CD14-positive monocyte (primary cell): Measurements from ENCODE around the gene INKA1. TPM values are rescaled to one million over a fixed set of nuclear protein-coding genes. Genes with fewer than 3 reads are reported as not detected.

Experiments
- DNase-seq, 3 donors: peaks; one replicate each; pipeline ENCODE4 v3.0.0-alpha.2; 2011 to 2022
- H2AFZ ChIP-seq: 2 replicates; pipeline ENCODE4 v1.6.0; 2012; ENCODE audit warnings: mild to moderate bottlenecking, low read depth, low read length, inconsistent platforms; ENCODE audit not compliant: insufficient read depth, poor library complexity, severe bottlenecking
- H3K27ac ChIP-seq, 2 donors: 1 replicate in 1 of 2; 2 replicates in 1 of 2; pipeline ENCODE4 v1.5.1; 2012 to 2013; ENCODE audit warnings: low read length in 2 of 2, control low read depth in 1 of 2, inconsistent platforms in 1 of 2, low read depth in 1 of 2, mild to moderate bottlenecking in 1 of 2
- H3K27me3 ChIP-seq, 2 donors: one replicate each; pipeline versions ENCODE4 v1.6.0 to v1.6.1; 2011 to 2013; ENCODE audit warnings: low read length in 2 of 2; ENCODE audit not compliant: control insufficient read depth in 2 of 2, insufficient read depth in 2 of 2
- H3K36me3 ChIP-seq, 2 donors: replicated peaks in 1 of 2; 1 replicate in 1 of 2; 2 replicates in 1 of 2; pipeline versions ENCODE4 v1.5.1 to v1.6.1; 2012 to 2013; ENCODE audit warnings: low read length in 2 of 2, control low read depth in 1 of 2, inconsistent platforms in 1 of 2, mild to moderate bottlenecking in 1 of 2; ENCODE audit not compliant: insufficient read depth in 2 of 2, control insufficient read depth in 1 of 2
- H3K4me1 ChIP-seq, 2 donors: 1 replicate in 1 of 2; 2 replicates in 1 of 2; pipeline versions ENCODE4 v1.5.1 to v1.6.1; 2012 to 2013; ENCODE audit warnings: low read length in 2 of 2, control low read depth in 1 of 2, inconsistent platforms in 1 of 2, mild to moderate bottlenecking in 1 of 2, moderate library complexity in 1 of 2; ENCODE audit not compliant: insufficient read depth in 2 of 2, control insufficient read depth in 1 of 2
- H3K4me2 ChIP-seq: replicated peaks from 2 replicates; pipeline ENCODE3; 2012; ENCODE audit warnings: low read length, moderate library complexity, mild to moderate bottlenecking; ENCODE audit not compliant: poor library complexity, severe bottlenecking; ENCODE audit errors: extremely low read depth
- H3K4me3 ChIP-seq, 3 experiments: fragments of 200-600 bp in 1 of 3; sonication (generic) in 1 of 3; replicated peaks in 1 of 3; 1 replicate in 2 of 3; 2 replicates in 1 of 3; pipeline ENCODE4 v1.5.1; 2011 to 2013; ENCODE audit warnings: low read length in 3 of 3, mild to moderate bottlenecking in 3 of 3, control low read depth in 2 of 3, low read depth in 2 of 3, inconsistent platforms in 1 of 3, moderate library complexity in 1 of 3
- H3K79me2 ChIP-seq: 2 replicates; pipeline ENCODE4 v1.6.0; 2012; ENCODE audit warnings: mild to moderate bottlenecking, control low read depth, inconsistent platforms, low read length, moderate library complexity; ENCODE audit not compliant: insufficient read depth
- H3K9ac ChIP-seq: 2 replicates; pipeline ENCODE4 v1.6.0; 2017; ENCODE audit warnings: low read length, mild to moderate bottlenecking; ENCODE audit not compliant: insufficient read depth, poor library complexity, severe bottlenecking
- H3K9me3 ChIP-seq, 2 donors: replicated peaks in 1 of 2; 1 replicate in 1 of 2; 2 replicates in 1 of 2; pipeline versions ENCODE4 v1.5.1 to v1.6.1; 2012 to 2013; ENCODE audit warnings: low read length in 2 of 2, control low read depth in 1 of 2; ENCODE audit not compliant: control insufficient read depth in 1 of 2, insufficient read depth in 1 of 2
- H4K20me1 ChIP-seq: 2 replicates; pipeline ENCODE4 v1.6.0; 2012; ENCODE audit warnings: mild to moderate bottlenecking, low read length, control low read depth, moderate library complexity; ENCODE audit not compliant: insufficient read depth
- H3K27ac Mint-ChIP-seq, 7 donors: one replicate each; pipeline ENCODE4 v1.8.0; 2020; ENCODE audit warnings: mild to moderate bottlenecking in 7 of 7, mixed read lengths in 7 of 7, moderate library complexity in 6 of 7, inconsistent platforms in 2 of 7
- H3K27me3 Mint-ChIP-seq, 3 donors: one replicate each; pipeline ENCODE4 v1.8.0; 2021 to 2022; ENCODE audit warnings: low read depth in 3 of 3, mild to moderate bottlenecking in 3 of 3, mixed read lengths in 3 of 3, moderate library complexity in 3 of 3, inconsistent platforms in 1 of 3
- H3K36me3 Mint-ChIP-seq, 2 donors: one replicate each; pipeline ENCODE4 v1.8.0; 2020; ENCODE audit warnings: mixed read lengths in 2 of 2, inconsistent platforms in 1 of 2, mild to moderate bottlenecking in 1 of 2
- H3K4me1 Mint-ChIP-seq: one replicate; pipeline ENCODE4 v1.8.0; 2020; ENCODE audit warnings: mild to moderate bottlenecking, mixed read lengths
- H3K4me3 Mint-ChIP-seq, 2 donors: one replicate each; pipeline ENCODE4 v1.8.0; 2020; ENCODE audit warnings: mild to moderate bottlenecking in 2 of 2, mixed read lengths in 2 of 2, moderate library complexity in 1 of 2
- H3K9me3 Mint-ChIP-seq, 7 donors: one replicate each; pipeline ENCODE4 v1.8.0; 2020 to 2022; ENCODE audit warnings: mixed read lengths in 7 of 7, mild to moderate bottlenecking in 6 of 7, moderate library complexity in 6 of 7, inconsistent platforms in 2 of 7
- WGBS: methylation state at CpG from one replicate; pipeline ENCODE4 v1.1.5; 2013; ENCODE audit warnings: missing lambda C conversion rate; ENCODE audit not compliant: insufficient coverage; 5-methylcytosine and 5-hydroxymethylcytosine counted together
- intact Hi-C, 2 donors: fragments of 100-400 bp; cut with micrococcal nuclease; formaldehyde crosslinking; loops; one replicate each; pipeline versions ENCODE4 v1.15.0 to v1.15.1; 2023
- polyA plus RNA-seq, 3 donors: library from polyadenylated mRNA; depleted of rRNA in 1 of 3; unstranded in 2 of 3; stranded (reverse) in 1 of 3; fragments of 300-500 nt in 2 of 3; fragments of >200 nt in 1 of 3; fragmentation: Illumina TruSeq in 2 of 3; gene quantifications; 1 replicate in 2 of 3; 2 replicates in 1 of 3; pipeline ENCODE4 v1.2.3, GENCODE V29; 2012 to 2021
- TF ChIP-seq, protein P1 (sequence below): fragments of 200-600 bp; IDR thresholded peaks from one replicate; pipeline ENCODE4 v1.8.0; 2022; ENCODE audit warnings: antibody characterized with exemption, mild to moderate bottlenecking

Gene INKA1
- polyA plus RNA-seq, 3 donors = 0.43 to 1.3 (median 1.3) TPM

DNA sequence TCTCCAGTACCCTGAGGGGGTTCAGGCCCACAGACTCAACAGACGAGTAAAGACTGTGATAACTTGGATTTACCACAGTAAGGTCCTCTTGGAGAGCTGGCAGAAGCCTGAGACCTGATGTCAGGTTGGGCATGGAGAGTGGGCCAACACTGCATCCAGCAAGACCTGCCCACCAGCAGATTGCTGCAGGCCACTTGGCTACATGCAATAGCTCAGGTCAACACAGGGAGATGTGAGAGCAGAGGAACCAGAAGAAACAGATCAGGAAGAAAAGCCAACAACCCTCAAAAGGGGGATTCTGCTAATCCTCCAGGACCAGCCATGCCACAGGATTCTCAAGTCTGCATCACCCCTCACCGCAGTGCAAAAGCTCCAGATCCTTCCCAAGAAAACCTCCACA, 15.0 kb upstream of the INKA1 start:
- peak in 1 of 3 donors; percentile 3 for DNase-seq
- peaks cover 28% of the 10 kb centered on the region for H3K4me1 Mint-ChIP-seq
- H2AFZ ChIP-seq = peak overlapping the region; percentile 46
- no peak overlapping the region for H3K4me2 ChIP-seq
- peaks cover 2% of the 10 kb centered on the region for H4K20me1 ChIP-seq
- peaks cover 18 to 21% of the 10 kb centered on the region in 2 donors for H3K4me1 ChIP-seq
- peaks cover 14 to 19% of the 10 kb centered on the region in 2 donors for H3K36me3 Mint-ChIP-seq
- intact Hi-C loops = loop anchor here (5.0 to 10.0 kb wide), 2 partner anchors 63 to 66 kb away; partner anchors contain the start of gene GMPPB (in 2 of the 2)
- no peaks in the 10 kb centered on the region for H3K9me3 ChIP-seq
- H3K36me3 ChIP-seq = peaks cover 0 to 4% of the 10 kb centered on the region in 2 donors
- WGBS = 100% methylated on average over 1 of the region's 2 CpGs
- H3K9ac ChIP-seq = no peak overlapping the region
- H3K9me3 Mint-ChIP-seq = peaks cover 0 to 2% (median 0%) of the 10 kb centered on the region in 7 donors
- H3K79me2 ChIP-seq = peaks cover 32% of the 10 kb centered on the region
- H3K27me3 ChIP-seq = no peaks in the 10 kb centered on the region
- no peak overlapping the region for H3K4me3 ChIP-seq
- TF ChIP-seq, protein P1, sequence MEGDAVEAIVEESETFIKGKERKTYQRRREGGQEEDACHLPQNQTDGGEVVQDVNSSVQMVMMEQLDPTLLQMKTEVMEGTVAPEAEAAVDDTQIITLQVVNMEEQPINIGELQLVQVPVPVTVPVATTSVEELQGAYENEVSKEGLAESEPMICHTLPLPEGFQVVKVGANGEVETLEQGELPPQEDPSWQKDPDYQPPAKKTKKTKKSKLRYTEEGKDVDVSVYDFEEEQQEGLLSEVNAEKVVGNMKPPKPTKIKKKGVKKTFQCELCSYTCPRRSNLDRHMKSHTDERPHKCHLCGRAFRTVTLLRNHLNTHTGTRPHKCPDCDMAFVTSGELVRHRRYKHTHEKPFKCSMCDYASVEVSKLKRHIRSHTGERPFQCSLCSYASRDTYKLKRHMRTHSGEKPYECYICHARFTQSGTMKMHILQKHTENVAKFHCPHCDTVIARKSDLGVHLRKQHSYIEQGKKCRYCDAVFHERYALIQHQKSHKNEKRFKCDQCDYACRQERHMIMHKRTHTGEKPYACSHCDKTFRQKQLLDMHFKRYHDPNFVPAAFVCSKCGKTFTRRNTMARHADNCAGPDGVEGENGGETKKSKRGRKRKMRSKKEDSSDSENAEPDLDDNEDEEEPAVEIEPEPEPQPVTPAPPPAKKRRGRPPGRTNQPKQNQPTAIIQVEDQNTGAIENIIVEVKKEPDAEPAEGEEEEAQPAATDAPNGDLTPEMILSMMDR = no peak
- no peak overlapping the region for H3K27ac ChIP-seq
- H3K4me3 Mint-ChIP-seq = no peak overlapping the region
- peaks cover 0 to 8% (median 4%) of the 10 kb centered on the region in 3 donors for H3K27me3 Mint-ChIP-seq
- H3K27ac Mint-ChIP-seq = peak overlapping the region in 1 of 7 donors; percentile 7

- Mint-ChIP-seq H3K36me3 (no peaks in the 10 kb centered on the region), H3K27me3 (peaks cover 0 to 6% (median 4%) of the 10 kb centered on the region in 3 donors), H3K9me3 (peaks cover 0 to 2% (median 0%) of the 10 kb centered on the region in 7 donors), H3K4me3 (no peak overlapping the region), H3K4me1 (peaks cover 15% of the 10 kb centered on the region), H3K27ac (no peak overlapping the region)
- TF ChIP-seq, protein P1 = no peak
- 70% methylated on average over 3 of the region's 9 CpGs for WGBS
- Histone ChIP-seq H3K4me3 (no peak overlapping the region), H3K9me3 (no peaks in the 10 kb centered on the region), H3K27ac (no peak overlapping the region), H3K79me2 (peaks cover 5% of the 10 kb centered on the region), H3K27me3 (no peaks in the 10 kb centered on the region), H4K20me1 (no peaks in the 10 kb centered on the region), H3K4me1 (peaks cover 8 to 9% of the 10 kb centered on the region in 2 donors), H3K4me2 (no peak overlapping the region), H3K36me3 (no peaks in the 10 kb centered on the region), H2AFZ (no peak overlapping the region), H3K9ac (no peak overlapping the region)
- no peak for DNase-seq
- intact Hi-C loops = no loop called here
Observed at GRCh38 chr3:49790626-49791411, 12.2 kb upstream of the INKA1 start.
